Epithelial cell of prostate (primary cell): ENCODE data around the gene PCSK1N.
"Not testable (repeated sequence)": the region's sequence is repeated elsewhere in the genome, so short reads cannot be mapped to it uniquely, and the experiment has no call there.

Source experiments
- DNase-seq: peaks from one replicate; pipeline ENCODE4 v3.0.0-alpha.2; 2011; ENCODE audit warnings: low read depth, low spot score
- H3K27ac ChIP-seq: fragments of 450-650 bp; 2 replicates; pipeline ENCODE4 v1.5.1; 2017; ENCODE audit warnings: mild to moderate bottlenecking

The PCSK1N gene

DNA sequence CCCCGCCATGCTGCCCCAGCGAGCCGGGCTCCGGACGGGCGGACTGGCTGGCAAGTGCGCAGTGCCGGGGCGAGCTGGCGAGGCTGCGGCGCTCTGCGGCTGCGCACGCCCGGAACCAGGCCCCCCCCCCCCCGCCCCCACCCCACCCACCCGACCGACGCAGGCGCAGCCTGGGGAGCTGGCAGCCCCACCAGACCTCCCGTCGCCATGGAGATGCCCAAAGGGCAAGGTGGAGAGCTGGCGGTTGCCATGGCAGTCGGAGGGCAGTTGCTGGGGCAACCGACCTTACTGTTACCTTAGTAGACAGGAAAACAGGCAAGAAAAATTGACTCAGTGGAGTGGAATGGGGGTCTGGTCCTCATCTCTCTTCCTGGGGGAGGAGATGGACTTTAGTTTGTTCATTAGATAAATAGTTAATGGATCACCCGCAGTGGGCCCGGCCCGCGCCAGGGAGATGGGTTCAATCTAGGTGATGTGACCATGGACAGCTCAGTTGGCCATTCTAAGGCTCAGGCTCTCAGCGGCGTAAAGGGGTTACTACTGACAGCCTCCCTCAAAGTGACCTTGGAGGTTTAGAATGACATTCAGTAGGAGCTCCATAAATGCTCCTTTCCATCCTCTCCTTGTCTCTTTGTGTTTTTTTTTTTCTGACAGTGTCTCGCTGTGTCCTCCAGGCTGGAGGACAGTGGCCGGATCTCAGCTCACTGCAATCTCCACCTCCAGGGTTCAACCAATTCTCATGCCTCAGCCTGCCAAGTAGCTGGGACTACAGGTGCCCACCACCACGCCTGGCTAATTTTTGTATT is at the start of gene PCSK1N:
Gene PCSK1N (minus strand): TSS at position 87 of the 806 bp plus-strand sequence. CDS start 78 bp downstream, at position 9.
- DNase-seq = no peak
- H3K27ac ChIP-seq = no peak within 1 kb of the TSS

DNA sequence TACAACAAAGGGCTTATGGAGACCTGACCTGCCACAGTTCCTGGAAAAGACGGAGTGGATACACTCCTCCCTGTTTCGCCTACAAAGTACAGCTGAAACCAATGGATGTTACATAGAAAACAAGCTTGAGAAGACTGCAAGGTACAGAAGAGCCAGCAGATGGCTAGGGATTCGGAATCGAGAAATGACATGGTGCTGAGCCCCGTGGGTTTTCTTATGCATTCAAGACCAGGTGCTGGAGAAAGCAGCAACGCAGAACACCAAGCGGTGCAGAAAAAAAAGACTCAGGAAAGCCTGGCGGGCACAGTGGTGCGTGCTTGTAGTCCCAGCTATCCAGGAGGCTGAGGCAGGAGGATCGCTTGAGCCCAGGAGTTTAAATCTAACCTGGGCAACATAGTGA is 48.3 kb upstream of the PCSK1N start:
- DNase-seq = no peak
- no peak overlapping the region for H3K27ac ChIP-seq

DNA sequence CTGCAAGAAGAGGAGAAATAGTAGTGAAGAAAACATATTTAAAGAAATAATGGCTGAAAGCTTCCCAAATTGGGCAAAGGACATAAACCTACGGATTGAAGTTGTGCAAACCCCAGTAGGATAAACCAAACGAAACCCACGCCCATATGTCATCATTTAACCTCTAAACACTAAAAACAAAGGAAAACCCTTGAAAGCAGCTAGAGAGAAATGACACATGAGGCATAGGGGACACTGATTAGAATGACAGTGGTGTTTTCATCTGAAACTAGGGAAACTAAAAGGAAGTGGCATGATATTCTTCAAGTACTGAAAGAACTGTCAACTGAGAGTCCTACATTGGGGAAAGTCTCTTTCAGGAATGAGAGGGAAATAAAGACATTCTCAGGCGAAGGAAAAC is 41.5 kb upstream of the PCSK1N start:
- DNase-seq, H3K27ac ChIP-seq: not testable (repeated sequence)

GRCh38 chrX:48872017-48872416 is 36.6 kb upstream of the PCSK1N start:
- not testable (repeated sequence) for H3K27ac ChIP-seq, DNase-seq

DNA sequence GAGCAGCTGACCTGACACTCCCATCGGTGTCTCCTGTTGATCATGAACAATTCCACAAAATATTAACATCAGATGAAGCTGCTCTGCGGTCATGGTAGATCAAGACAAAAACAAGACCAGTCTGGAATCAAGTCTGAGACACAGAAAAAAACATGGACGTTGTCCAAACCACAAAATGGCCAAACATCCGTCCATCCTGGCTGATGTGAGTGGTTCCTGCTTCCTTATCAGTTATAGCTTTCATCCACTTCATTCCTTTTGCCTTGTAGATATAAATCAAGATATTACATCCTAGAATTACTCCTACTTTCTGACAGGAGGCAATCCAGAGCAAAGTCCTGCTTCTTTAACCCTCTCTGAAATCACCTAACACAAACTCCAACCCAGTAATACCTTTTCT is 28.8 kb upstream of the PCSK1N start:
- H3K27ac ChIP-seq = peak overlapping the region; percentile 52
- no peak for DNase-seq

GRCh38 chrX:48854898-48855297 is 19.5 kb upstream of the PCSK1N start:
- no peak overlapping the region for H3K27ac ChIP-seq
- no peak for DNase-seq

DNA sequence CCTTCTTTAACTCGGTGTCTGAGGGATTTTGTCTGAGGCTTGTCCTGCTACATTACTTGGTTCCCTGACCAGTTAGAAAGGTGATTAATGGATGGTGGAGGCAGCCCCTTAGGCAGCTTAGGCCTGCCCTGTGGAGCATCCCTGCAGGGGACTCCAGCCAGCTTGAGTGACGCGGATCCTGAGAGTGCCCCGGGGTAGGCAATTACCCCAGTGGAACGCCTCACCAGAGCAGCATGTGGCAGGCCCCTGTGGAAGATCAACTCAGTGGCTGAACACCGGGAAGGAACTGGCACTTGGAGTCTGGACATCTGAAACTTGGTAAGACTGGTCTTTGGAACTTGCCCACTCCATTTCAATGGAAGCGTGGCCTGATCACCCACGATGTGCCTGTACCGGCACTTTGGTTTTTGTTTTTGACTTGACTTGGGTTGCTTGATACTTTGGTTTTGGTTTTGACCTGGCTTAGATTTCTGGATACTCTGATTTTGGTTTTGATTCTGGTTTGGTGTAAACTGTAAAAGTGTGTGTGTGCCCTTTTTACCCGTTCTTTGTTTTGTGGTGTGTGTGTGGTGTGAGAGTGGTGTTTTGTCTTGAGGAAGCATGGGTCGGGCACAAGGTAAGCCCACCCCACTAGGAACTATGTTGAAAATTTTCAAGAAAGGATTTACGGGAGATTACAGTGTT is 18.9 kb upstream of the PCSK1N start:
- not testable (repeated sequence) for DNase-seq

GRCh38 chrX:48853494-48853893 is 18.1 kb upstream of the PCSK1N start:
- DNase-seq, H3K27ac ChIP-seq: not testable (repeated sequence)

More for the DNA sequence above, 18.9 kb upstream of the PCSK1N start:
- not testable (repeated sequence) for H3K27ac ChIP-seq

DNA sequence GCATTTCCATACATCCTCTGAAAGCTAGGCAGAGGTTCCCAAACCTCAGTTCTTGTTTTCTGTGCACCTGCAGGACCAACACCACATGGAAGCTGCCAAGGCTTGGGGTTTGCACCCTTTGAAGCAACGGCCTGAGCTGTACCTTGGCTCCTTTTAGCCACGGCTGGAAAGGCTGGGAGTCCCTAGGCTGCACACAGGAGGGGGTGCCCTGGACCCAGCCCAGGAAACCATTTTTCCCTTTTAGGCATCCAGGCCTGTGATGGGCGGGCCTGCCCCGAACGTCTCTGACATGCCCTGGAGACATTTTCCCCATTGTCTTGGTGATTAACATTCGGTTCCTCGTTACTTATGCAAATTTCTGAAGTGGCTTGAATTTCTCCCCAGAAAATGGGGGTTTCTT is 17.4 kb upstream of the PCSK1N start:
- no peak for DNase-seq
- no peak overlapping the region for H3K27ac ChIP-seq

GRCh38 chrX:48848847-48849246 is 13.4 kb upstream of the PCSK1N start:
- no peak overlapping the region for H3K27ac ChIP-seq
- no peak for DNase-seq

GRCh38 chrX:48839686-48840085 is 4.3 kb upstream of the PCSK1N start:
- no peak for DNase-seq
- no peak overlapping the region for H3K27ac ChIP-seq

GRCh38 chrX:48834383-48834709 is 1.1 kb downstream of the PCSK1N start:
- DNase-seq = no peak
- H3K27ac ChIP-seq = no peak overlapping the region

DNA sequence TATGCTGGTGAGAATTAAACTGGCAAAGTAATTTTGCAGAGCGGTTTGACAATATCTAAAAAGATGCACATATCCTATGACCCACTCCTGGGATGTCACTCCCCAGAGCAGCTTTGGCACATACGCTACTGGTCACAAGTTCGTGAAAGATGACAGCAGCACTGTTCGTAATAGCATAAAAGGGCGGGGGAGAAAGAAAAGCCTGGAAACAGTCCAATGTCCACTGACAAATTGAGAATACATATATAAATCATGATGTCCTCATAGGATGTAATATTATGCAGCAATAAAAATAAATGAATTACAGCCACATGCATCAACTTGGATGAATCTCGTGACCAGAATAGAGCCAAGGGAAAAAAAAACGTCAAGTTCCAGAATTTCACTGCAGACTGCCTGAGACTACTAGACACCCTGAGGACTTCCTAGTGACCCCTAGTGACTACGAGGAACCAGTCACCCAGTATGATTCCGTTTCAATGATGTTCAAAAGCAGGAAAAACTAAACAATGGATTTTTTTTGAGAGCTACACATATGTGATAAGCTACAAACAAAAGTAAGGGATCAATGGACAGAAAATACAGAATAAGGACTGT is 1.8 kb downstream of the PCSK1N start:
- no peak for DNase-seq

DNA sequence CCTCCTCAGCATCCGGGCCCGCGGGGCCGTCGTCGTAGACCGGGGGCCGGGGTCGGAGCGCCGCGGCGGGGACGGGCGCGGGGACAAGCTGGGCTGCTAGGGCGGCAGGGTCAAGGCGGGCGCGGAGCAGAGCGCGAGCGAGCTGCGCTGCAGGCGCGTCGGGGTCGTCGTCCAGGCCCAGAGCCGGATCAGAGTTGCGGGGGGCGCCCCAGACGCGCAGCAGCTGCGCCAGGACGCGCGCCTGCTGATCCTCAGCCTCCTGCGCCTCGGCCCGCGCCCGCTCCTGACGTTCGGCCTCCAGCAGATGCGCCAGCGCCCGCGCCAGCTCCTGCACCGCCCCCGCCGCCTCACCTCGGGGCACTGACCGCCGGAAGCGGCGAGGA is 3.5 kb downstream of the PCSK1N start:
- no peak overlapping the region for H3K27ac ChIP-seq
- DNase-seq = no peak

More for the DNA sequence above, 1.8 kb downstream of the PCSK1N start:
- no peak overlapping the region for H3K27ac ChIP-seq

- no peak overlapping the region for H3K27ac ChIP-seq
- no peak for DNase-seq
Measured at GRCh38 chrX:48831136-48831908, 4.1 kb downstream of the PCSK1N start.

GRCh38 chrX:48829016-48829735 is 6.2 kb downstream of the PCSK1N start:
- DNase-seq = no peak
- no peak overlapping the region for H3K27ac ChIP-seq

- no peak for DNase-seq
- H3K27ac ChIP-seq = no peak overlapping the region
Measured at GRCh38 chrX:48827654-48827968, 7.8 kb downstream of the PCSK1N start.

DNA sequence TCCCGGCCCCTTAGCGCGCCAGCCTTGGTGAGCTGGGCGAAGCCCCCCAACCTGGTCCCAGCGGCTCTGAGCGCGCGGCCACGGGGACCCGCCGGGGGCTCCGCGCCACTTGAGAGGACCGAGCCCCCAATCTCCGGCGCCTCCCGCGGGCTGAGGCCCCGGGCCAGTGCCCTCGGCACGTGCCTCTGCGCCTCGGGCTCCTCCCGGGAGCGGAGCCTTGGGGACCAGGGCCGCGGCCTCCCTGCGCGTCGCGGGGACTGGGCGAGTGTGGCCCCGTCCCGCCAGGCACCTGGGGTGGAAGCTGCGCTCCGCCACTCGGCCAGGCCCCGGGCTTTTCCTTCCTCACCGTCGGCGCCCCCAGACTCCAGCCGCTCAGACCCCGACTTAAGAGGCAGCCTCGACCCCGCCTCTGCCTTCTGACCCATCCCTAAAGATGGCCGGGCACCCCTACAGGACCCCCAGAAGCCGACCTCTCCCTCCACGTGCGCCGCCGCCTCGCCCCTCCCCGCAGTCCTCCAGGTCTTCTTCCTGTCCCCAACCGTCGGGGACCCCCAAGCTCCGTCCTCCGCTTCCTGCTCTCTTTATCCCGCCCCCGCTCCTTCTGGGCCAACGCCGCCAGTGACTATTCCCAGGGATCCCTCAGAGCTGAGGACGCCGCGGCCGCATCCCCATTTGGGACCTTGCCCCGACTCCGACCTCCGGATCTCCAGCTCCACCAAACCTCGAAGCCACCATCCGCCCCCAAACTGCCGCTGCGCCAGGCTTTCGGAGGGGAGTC is 8.3 kb downstream of the PCSK1N start:
- no peak for DNase-seq
- no peak overlapping the region for H3K27ac ChIP-seq

- no peak for DNase-seq
- no peak within 1 kb of the TSS for H3K27ac ChIP-seq
Measured at GRCh38 chrX:48826135-48826875, 9.1 kb downstream of the PCSK1N start, which contains the start of gene ERAS. Gene ERAS (plus strand): TSS chrX:48826513. CDS start chrX:48829124, 2,611 bp downstream.
